ENCODE measurements around the gene NAT8L.

Gene NAT8L

GRCh38 chr4:2069161-2069971 is 10.2 kb downstream of the NAT8L start:
- DNase-seq (ENCODE audit: low spot score): peak; percentile 20
- no peak for TF ChIP-seq CTCF (IDR thresholded peaks at IDR 0.05; ENCODE audit: extremely low read depth, insufficient read depth, missing control alignments)
- in situ Hi-C loops (cut with MboI; ENCODE audit: low pct_unique_long_range_greater_than_20kb, low sequenced_read_pairs, unreplicated experiment): no loop called here

- in situ Hi-C loops (cut with MboI; ENCODE audit: low pct_unique_long_range_greater_than_20kb, low sequenced_read_pairs, unreplicated experiment): no loop called here
Measured at GRCh38 chr4:2069986-2070385, 10.9 kb downstream of the NAT8L start.

GRCh38 chr4:2070421-2071251 is 11.5 kb downstream of the NAT8L start:
- in situ Hi-C loops (cut with MboI; ENCODE audit: low pct_unique_long_range_greater_than_20kb, low sequenced_read_pairs, unreplicated experiment): no loop called here
- no peak for DNase-seq (ENCODE audit: low spot score)
- TF ChIP-seq CTCF (IDR thresholded peaks at IDR 0.05; ENCODE audit: extremely low read depth, insufficient read depth, missing control alignments): no peak

More at GRCh38 chr4:2069986-2070385, 10.9 kb downstream of the NAT8L start:
- TF ChIP-seq CTCF (IDR thresholded peaks at IDR 0.05; ENCODE audit: extremely low read depth, insufficient read depth, missing control alignments): no peak
- DNase-seq (ENCODE audit: low spot score): no peak

- no peak for TF ChIP-seq CTCF (IDR thresholded peaks at IDR 0.05; ENCODE audit: extremely low read depth, insufficient read depth, missing control alignments)
- DNase-seq (ENCODE audit: low spot score): no peak
- in situ Hi-C loops (cut with MboI; ENCODE audit: low pct_unique_long_range_greater_than_20kb, low sequenced_read_pairs, unreplicated experiment): no loop called here
Measured at GRCh38 chr4:2071252-2071911, 12.3 kb downstream of the NAT8L start.

- in situ Hi-C loops (cut with MboI; ENCODE audit: low pct_unique_long_range_greater_than_20kb, low sequenced_read_pairs, unreplicated experiment): no loop called here
- peak; percentile 12 for DNase-seq (ENCODE audit: low spot score)
Measured at GRCh38 chr4:2071912-2072867, 13.1 kb downstream of the NAT8L start.

More at GRCh38 chr4:2071912-2072867, 13.1 kb downstream of the NAT8L start:
- no peak for TF ChIP-seq CTCF (IDR thresholded peaks at IDR 0.05; ENCODE audit: extremely low read depth, insufficient read depth, missing control alignments)
